ENCODE measurements around the gene C6orf58. TPM values are rescaled to one million over a fixed set of nuclear protein-coding genes. Genes with fewer than 3 reads are reported as not detected.

The C6orf58 gene
- total and polyA plus RNA-seq, 10 of the 15 experiments (the other 5 are each of a cell fraction or from before 2014, with no cell fraction given), result 0.06 to 0.43 (median 0.12) TPM; not detected in 2

DNA sequence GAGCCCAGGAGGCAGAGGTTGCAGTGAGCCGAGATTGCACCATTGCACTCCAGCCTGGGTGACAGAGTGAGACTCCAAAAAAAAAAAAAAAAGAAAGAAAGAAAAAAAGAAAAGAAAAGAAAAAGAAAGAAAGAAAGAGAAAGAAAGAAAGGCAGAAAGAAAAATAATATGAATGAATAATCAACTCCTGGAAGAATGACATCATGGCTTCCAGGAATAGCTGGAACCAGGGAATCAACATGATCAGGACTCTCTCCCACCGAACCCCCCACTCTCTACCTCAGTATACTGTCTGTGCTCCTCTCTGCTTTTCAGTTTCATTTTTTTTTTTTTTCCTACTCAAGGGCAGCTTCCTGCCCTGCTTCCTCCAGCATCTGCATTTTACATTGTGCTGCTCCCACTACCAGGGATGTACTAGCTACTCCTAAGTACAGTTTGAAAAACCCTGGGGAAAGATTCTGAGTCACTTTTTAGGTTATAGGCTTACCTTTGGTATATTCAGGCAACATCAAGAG, 38.2 kb upstream of the C6orf58 start:
- no peak overlapping the region for H2AFZ ChIP-seq (ENCODE audit: control insufficient read depth, low read depth, low read length)
- in situ Hi-C loops (cut with MboI), result loop anchor here (5.0 to 10.0 kb wide), 2 partner anchors 77 to 234 kb away; no protein-coding TSS in a partner anchor

More for the DNA sequence above, 38.2 kb upstream of the C6orf58 start:
- no peak overlapping the region for H3K4me3 ChIP-seq
- CTCF ChIA-PET, result interaction anchor here (0.7 to 4.8 kb wide), 19 partner anchors 8 to 352 kb away, joined by 3 to 83 read pairs (median 5); partner anchors contain the start of genes KIAA0408 and RNF146
- POLR2A ChIA-PET, result no interaction called here
- RAD21 ChIA-PET (ENCODE audit: unreplicated experiment), result interaction anchor here (0.7 to 4.2 kb wide), 16 partner anchors 22 to 1313 kb away, joined by 3 to 56 read pairs (median 3); partner anchors contain the start of gene KIAA0408
- H3K36me3 ChIP-seq (ENCODE audit: control insufficient read depth in 2 of 2, insufficient read depth in 2 of 2, low read length in 1 of 2), result no peaks in the 10 kb centered on the region
- H4K20me1 ChIP-seq (ENCODE audit: control insufficient read depth, insufficient read depth), result no peaks in the 10 kb centered on the region
- ATAC-seq (no peak; the same call in 2 of the 3 replicates), FAIRE-seq (no peak), DNase-seq (ENCODE audit: low read depth, low spot score) (no peak)
- H3K9ac ChIP-seq (ENCODE audit: control insufficient read depth, insufficient read depth, low read length), result no peak overlapping the region
- H3K4me2 ChIP-seq (ENCODE audit: control insufficient read depth, insufficient read depth), result no peak overlapping the region
- TF ChIP-seq, protein P1, sequence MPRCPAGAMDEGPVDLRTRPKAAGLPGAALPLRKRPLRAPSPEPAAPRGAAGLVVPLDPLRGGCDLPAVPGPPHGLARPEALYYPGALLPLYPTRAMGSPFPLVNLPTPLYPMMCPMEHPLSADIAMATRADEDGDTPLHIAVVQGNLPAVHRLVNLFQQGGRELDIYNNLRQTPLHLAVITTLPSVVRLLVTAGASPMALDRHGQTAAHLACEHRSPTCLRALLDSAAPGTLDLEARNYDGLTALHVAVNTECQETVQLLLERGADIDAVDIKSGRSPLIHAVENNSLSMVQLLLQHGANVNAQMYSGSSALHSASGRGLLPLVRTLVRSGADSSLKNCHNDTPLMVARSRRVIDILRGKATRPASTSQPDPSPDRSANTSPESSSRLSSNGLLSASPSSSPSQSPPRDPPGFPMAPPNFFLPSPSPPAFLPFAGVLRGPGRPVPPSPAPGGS (IDR thresholded peaks at IDR 0.05; ENCODE audit: borderline replicate concordance, insufficient read depth, low read depth, low read length, poor library complexity, severe bottlenecking), result no peak
- TF ChIP-seq FOXK2 (IDR thresholded peaks at IDR 0.05) (no peak), ZNF217 (IDR thresholded peaks at IDR 0.05) (no peak), SP1 (IDR thresholded peaks at IDR 0.05; ENCODE audit: low read depth, low read length) (no peak), POLR2A (IDR thresholded peaks at IDR 0.05; ENCODE audit: low read depth, low read length) (no peak), ETV6 (conservative IDR thresholded peaks at IDR 0.05 in 1 of 2, IDR thresholded peaks at IDR 0.05 in 1 of 2; ENCODE audit: borderline replicate concordance in 1 of 2, low read depth in 1 of 2) (no peak), CBX3 (IDR thresholded peaks at IDR 0.05; ENCODE audit: borderline replicate concordance, low read depth) (no peak), ASH2L (IDR thresholded peaks at IDR 0.05; ENCODE audit: borderline replicate concordance, low read depth) (no peak)
- TF ChIP-seq, protein P2, sequence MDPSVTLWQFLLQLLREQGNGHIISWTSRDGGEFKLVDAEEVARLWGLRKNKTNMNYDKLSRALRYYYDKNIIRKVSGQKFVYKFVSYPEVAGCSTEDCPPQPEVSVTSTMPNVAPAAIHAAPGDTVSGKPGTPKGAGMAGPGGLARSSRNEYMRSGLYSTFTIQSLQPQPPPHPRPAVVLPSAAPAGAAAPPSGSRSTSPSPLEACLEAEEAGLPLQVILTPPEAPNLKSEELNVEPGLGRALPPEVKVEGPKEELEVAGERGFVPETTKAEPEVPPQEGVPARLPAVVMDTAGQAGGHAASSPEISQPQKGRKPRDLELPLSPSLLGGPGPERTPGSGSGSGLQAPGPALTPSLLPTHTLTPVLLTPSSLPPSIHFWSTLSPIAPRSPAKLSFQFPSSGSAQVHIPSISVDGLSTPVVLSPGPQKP (IDR thresholded peaks at IDR 0.05; ENCODE audit: low read depth, low read length), result no peak
- TF ChIP-seq, protein P3, sequence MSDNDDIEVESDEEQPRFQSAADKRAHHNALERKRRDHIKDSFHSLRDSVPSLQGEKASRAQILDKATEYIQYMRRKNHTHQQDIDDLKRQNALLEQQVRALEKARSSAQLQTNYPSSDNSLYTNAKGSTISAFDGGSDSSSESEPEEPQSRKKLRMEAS (IDR thresholded peaks at IDR 0.05; ENCODE audit: low read depth, low read length), result no peak
- 0% methylated on average over 1 of the region's 2 CpGs for WGBS (ENCODE audit: insufficient coverage, insufficient replicate concordance, low lambda C conversion rate, missing lambda C conversion rate)
- intact Hi-C loops (cut with micrococcal nuclease; ENCODE audit: unreplicated experiment), result loop anchor here (1.0 to 2.0 kb wide), 2 partner anchors 74 to 236 kb away; no protein-coding TSS in a partner anchor
- SMC1A ChIA-PET (ENCODE audit: uncharacterized antibody, unreplicated experiment), result interaction anchor here (1.0 to 4.0 kb wide), 12 partner anchors 22 to 351 kb away, joined by 3 to 34 read pairs (median 8); partner anchors contain the start of gene KIAA0408
- H3K4me1 ChIP-seq (ENCODE audit: control insufficient read depth, insufficient read depth, low read length), result no peaks in the 10 kb centered on the region
- BruUV-seq (replicated peaks), result no TSS peak
- H3K27ac ChIP-seq (ENCODE audit: control insufficient read depth, insufficient read depth), result no peak overlapping the region
- H3K9me3 ChIP-seq (replicated peaks; ENCODE audit: control insufficient read depth, insufficient read depth, low read length), result no peaks in the 10 kb centered on the region
- no peaks in the 10 kb centered on the region for H3K27me3 ChIP-seq (replicated peaks in 1 of 2; ENCODE audit: control insufficient read depth in 2 of 2, insufficient read depth in 2 of 2, low read length in 1 of 2)
- no peaks in the 10 kb centered on the region for H3K79me2 ChIP-seq (ENCODE audit: control insufficient read depth, insufficient read depth, low read length)
